IMR-90 (cell line): ENCODE results near the gene CTBP2. TPM values are rescaled to one million over a fixed set of nuclear protein-coding genes. Genes with fewer than 3 reads are reported as not detected.
A peak's percentile ranks its signal among the peaks of the same experiment; 100 is the strongest.

Experiments used
- ATAC-seq: fragments of 200-7000 bp; cut with Tn5 transposase; 2 replicates; pipeline ENCODE4 v1.9.1; 2020; ENCODE audit warnings: low read depth, mild to moderate bottlenecking, moderate library complexity
- BruUV-seq: library from RNA; stranded (reverse); fragments of 400-500 nt; replicated peaks from 2 replicates; lab custom pipeline; 2021; lab: Mats Ljungman, UMichigan
- CTCF ChIA-PET: fragments of 300-600 bp; formaldehyde crosslinking; extraction: SDS; loops from one replicate; lab custom pipeline; 2021; ENCODE audit warnings: antibody characterized with exemption; lab: Yijun Ruan, JAX
- POLR2A ChIA-PET: fragments of 300-600 bp; sonication (Branson Sonifier 250); formaldehyde crosslinking; loops from one replicate; lab custom pipeline; 2022; ENCODE audit warnings: antibody characterized with exemption; ENCODE audit not compliant: unreplicated experiment; lab: Charles Lee
- DNase-seq: peaks from one replicate; pipeline ENCODE4 v3.0.0; 2013
- H2AFZ ChIP-seq: replicated peaks from 2 replicates; pipeline ENCODE3; 2013; ENCODE audit warnings: low read length, mild to moderate bottlenecking; ENCODE audit not compliant: poor library complexity
- H2AK5ac ChIP-seq: 2 replicates; pipeline ENCODE4 v1.6.1; 2013; ENCODE audit warnings: low read depth, low read length, inconsistent platforms
- H2AK9ac ChIP-seq: replicated peaks from 2 replicates; pipeline ENCODE3; 2013; ENCODE audit warnings: mild to moderate bottlenecking, low read depth, low read length, moderate library complexity; ENCODE audit not compliant: poor library complexity
- H2BK120ac ChIP-seq: 2 replicates; pipeline ENCODE4 v1.6.1; 2013; ENCODE audit warnings: low read depth, low read length, inconsistent platforms
- H2BK15ac ChIP-seq: 3 replicates; pipeline ENCODE4 v1.6.1; 2013; ENCODE audit warnings: low read depth, low read length, inconsistent platforms
- H2BK20ac ChIP-seq: 2 replicates; pipeline ENCODE4 v1.6.1; 2013; ENCODE audit warnings: low read depth, mild to moderate bottlenecking, inconsistent platforms, low read length, moderate library complexity
- H2BK5ac ChIP-seq: 2 replicates; pipeline ENCODE4 v1.6.1; 2013; ENCODE audit warnings: mild to moderate bottlenecking, low read depth, low read length, inconsistent platforms; ENCODE audit not compliant: poor library complexity, severe bottlenecking
- H3K14ac ChIP-seq: replicated peaks from 2 replicates; pipeline ENCODE4 v1.6.1; 2013; ENCODE audit warnings: low read depth, low read length, inconsistent platforms
- H3K18ac ChIP-seq: 2 replicates; pipeline ENCODE4 v1.6.1; 2013; ENCODE audit warnings: low read depth, low read length, control low read depth
- H3K23ac ChIP-seq: 2 replicates; pipeline ENCODE4 v1.6.1; 2013; ENCODE audit warnings: low read depth, low read length, inconsistent platforms
- H3K27ac ChIP-seq: 2 replicates; pipeline ENCODE4 v1.5.1; 2013; ENCODE audit warnings: mild to moderate bottlenecking, control low read depth, low read length; ENCODE audit not compliant: insufficient read depth
- H3K27me3 ChIP-seq: 2 replicates; pipeline ENCODE4 v1.6.1; 2013; ENCODE audit warnings: low read length; ENCODE audit not compliant: control insufficient read depth, insufficient read depth
- H3K36me3 ChIP-seq: 2 replicates; pipeline ENCODE4 v1.6.1; 2013; ENCODE audit warnings: low read length, mixed read lengths; ENCODE audit not compliant: control insufficient read depth, insufficient read depth
- H3K4ac ChIP-seq: 2 replicates; pipeline ENCODE4 v1.6.1; 2013; ENCODE audit warnings: low read depth, low read length, inconsistent platforms
- H3K4me1 ChIP-seq: 2 replicates; pipeline ENCODE4 v1.6.1; 2013; ENCODE audit warnings: low read length, mixed read lengths; ENCODE audit not compliant: control insufficient read depth, insufficient read depth
- H3K4me2 ChIP-seq: 2 replicates; pipeline ENCODE4 v1.6.1; 2013; ENCODE audit warnings: low read depth, mild to moderate bottlenecking, control low read depth, low read length, moderate library complexity
- H3K4me3 ChIP-seq: 2 replicates; pipeline ENCODE4 v1.5.1; 2013; ENCODE audit warnings: low read depth, mild to moderate bottlenecking, control low read depth, low read length, moderate library complexity; ENCODE audit not compliant: insufficient read depth
- H3K56ac ChIP-seq: 2 replicates; pipeline ENCODE4 v1.6.1; 2013; ENCODE audit warnings: low read length, inconsistent platforms; ENCODE audit not compliant: insufficient read depth; ENCODE audit errors: extremely low read depth
- H3K79me1 ChIP-seq, 2 experiments: 2 replicates each; pipeline ENCODE4 v1.6.1; 2013; ENCODE audit warnings: low read length in 2 of 2, inconsistent platforms in 1 of 2, low read depth in 1 of 2
- H3K9ac ChIP-seq: 2 replicates; pipeline ENCODE4 v1.6.1; 2013; ENCODE audit warnings: low read depth, low read length, control low read depth
- H3K9me1 ChIP-seq: 2 replicates; pipeline ENCODE4 v1.6.1; 2013; ENCODE audit warnings: low read length, inconsistent platforms; ENCODE audit not compliant: insufficient read depth
- H3K9me3 ChIP-seq: 2 replicates; pipeline ENCODE4 v1.6.1; 2013; ENCODE audit warnings: low read length; ENCODE audit not compliant: control insufficient read depth, insufficient read depth
- H4K20me1 ChIP-seq: 2 replicates; pipeline ENCODE4 v1.6.1; 2013; ENCODE audit warnings: low read length, inconsistent platforms; ENCODE audit not compliant: insufficient read depth
- H4K5ac ChIP-seq: 2 replicates; pipeline ENCODE4 v1.6.1; 2013; ENCODE audit warnings: mild to moderate bottlenecking, low read depth, low read length, control low read depth
- H4K8ac ChIP-seq, 2 experiments: 2 replicates each; pipeline ENCODE4 v1.6.1; 2013; ENCODE audit warnings: low read depth in 2 of 2, low read length in 2 of 2, control low read depth in 1 of 2, inconsistent platforms in 1 of 2
- H4K91ac ChIP-seq: 2 replicates; pipeline ENCODE4 v1.6.1; 2013; ENCODE audit warnings: low read depth, low read length, inconsistent platforms; ENCODE audit not compliant: insufficient read depth
- CEBPB ChIP-seq: IDR thresholded peaks from 2 replicates; pipeline ENCODE4 v1.6.1; 2012; ENCODE audit warnings: low read depth, low read length, improper control_type of control experiment
- MAZ ChIP-seq: IDR thresholded peaks from 2 replicates; pipeline ENCODE4 v1.6.1; 2012; ENCODE audit warnings: low read depth, mild to moderate bottlenecking, low read length, improper control_type of control experiment, moderate library complexity, borderline replicate concordance
- WGBS, 2 experiments: methylation state at CpG; one replicate each; pipeline versions ENCODE4 v1.1.5 to v1.1.7; 2013; ENCODE audit warnings: missing lambda C conversion rate in 2 of 2; ENCODE audit not compliant: insufficient read length in 1 of 2; ENCODE audit errors: extremely low coverage in 2 of 2; 5-methylcytosine and 5-hydroxymethylcytosine counted together
- dilution Hi-C: fragments of 300-500 bp; cut with HindIII; formaldehyde crosslinking; loops from one replicate; pipeline ENCODE4 v1.14.3; 2018; ENCODE audit warnings: low sequenced_read_pairs; ENCODE audit not compliant: unreplicated experiment
- in situ Hi-C: fragments of 300-500 bp; cut with MboI; formaldehyde crosslinking; loops from 3 replicates; pipeline ENCODE4 v1.14.3; 2019; ENCODE audit warnings: low sequenced_read_pairs, inconsistent platforms, mixed read lengths
- intact Hi-C: fragments of 100-400 bp; cut with micrococcal nuclease; formaldehyde crosslinking; loops from 2 replicates; pipeline ENCODE4 v1.10.0; 2022
- microRNA-seq, 2 experiments: library from miRNA; stranded (forward) in 1 of 2; unstranded in 1 of 2; fragments of 10-50 nt in 1 of 2; fragments of <30 nt in 1 of 2; gene quantifications in 1 of 2; microRNA quantifications in 1 of 2; one replicate each; pipeline versions ENCODE3 to v1.1.0; 2013 to 2020; ENCODE audit not compliant: insufficient read depth in 1 of 2, insufficient read length in 1 of 2, unreplicated experiment in 1 of 2
- polyA plus RNA-seq, 3 experiments: library from polyadenylated mRNA; depleted of rRNA; stranded (reverse); fragments of >200 nt; gene quantifications; 2 replicates each; pipeline ENCODE4 v1.2.3, GENCODE V29; 2012; ENCODE audit warnings: low replicate concordance in 1 of 3
- small RNA-seq, 5 experiments: library from RNA; depleted of rRNA; stranded (forward); fragments of <200 nt; gene quantifications; one replicate each; pipeline ENCODE3, GENCODE V24; 2012
- total RNA-seq: library from RNA; depleted of rRNA; stranded (reverse); fragments of >200 nt; gene quantifications from 2 replicates; pipeline ENCODE4 v1.2.3, GENCODE V29; 2012; rRNA removed

Gene CTBP2
- total and polyA plus RNA-seq, 2 of the 4 experiments (the other 2 are of a cell fraction), result 81.0 to 86.6 TPM

- POLR2A ChIA-PET, result no interaction called here
- Histone ChIP-seq H2AK5ac (no peak overlapping the region), H3K4me2 (peak overlapping the region; percentile 51; the same call in 1 of the 2 replicates), H2BK15ac (no peak overlapping the region), H3K18ac (no peak overlapping the region), H3K4ac (no peak overlapping the region), H2AFZ (no peak overlapping the region), H3K4me1 (peaks cover 8% of the 10 kb centered on the region), H2BK120ac (no peak overlapping the region), H3K14ac (0 out of 2 replicates have a peak overlapping the region, but pooled peaks have one; percentile 1), H3K36me3 (peaks cover 2% of the 10 kb centered on the region), H2AK9ac (no peak overlapping the region), H2BK20ac (no peak overlapping the region), H3K27me3 (no peaks in the 10 kb centered on the region), H3K79me1 (peaks cover 14 to 59% of the 10 kb centered on the region in 2 experiments), H3K9ac (no peak overlapping the region), H2BK5ac (peak overlapping the region; percentile 28), H3K27ac (no peak overlapping the region), H3K9me1 (peaks cover 8% of the 10 kb centered on the region), H4K20me1 (peaks cover 84% of the 10 kb centered on the region), H3K23ac (no peak overlapping the region), H3K56ac (no peak overlapping the region), H3K4me3 (no peak overlapping the region), H4K8ac (0 out of 4 replicates have a peak overlapping the region, but pooled peaks of 1 of the 2 experiments have one; percentile 48), H4K91ac (no peak overlapping the region), H3K9me3 (no peaks in the 10 kb centered on the region), H4K5ac (no peak overlapping the region)
- ATAC-seq (peak; percentile 51; the same call in 1 of the 2 replicates), DNase-seq (peak; percentile 73)
- dilution Hi-C loops (no loop called here), intact Hi-C loops (no loop called here), in situ Hi-C loops (no loop called here)
- BruUV-seq, result no TSS peak
- CTCF ChIA-PET, result interaction anchor here (1.1 kb wide), 1 partner anchor 10 kb away, joined by 4 read pairs; no protein-coding TSS in a partner anchor
- no CpG with 5 or more reads among the region's 2 CpGs for WGBS, 2 experiments
- TF ChIP-seq CEBPB (peak; percentile 8; the same call in 1 of the 2 replicates), MAZ (no peak)
Measured at GRCh38 chr10:124935946-124936345, 224.4 kb downstream of the CTBP2 start.

Small RNAs within 50 kb of the gene (microRNA-seq; reads per million reads assigned to microRNA genes)
- gene MIR4296 (ENCODE audit: insufficient read depth in 1 of 2, insufficient read length in 1 of 2, unreplicated experiment in 1 of 2), result 0 reads per million in 2 experiments
- gene MRPS21P6 (ENCODE audit: insufficient read depth, insufficient read length), result not detected

Small RNAs within 50 kb of the gene (small RNA-seq; reads per million reads assigned to genes)
- gene MIR4296 (0 reads per million in 5 experiments), gene MRPS21P6 (0 reads per million in 5 experiments)

Other genes starting within 250 kb of the CTBP2 start
- 24.7 and 30.3 TPM in 2 replicates for gene ZRANB1, start 218.4 kb downstream of the CTBP2 start, total RNA-seq
- 9.1 and 11.2 TPM in 2 replicates for gene ZRANB1, start 218.4 kb downstream of the CTBP2 start, polyA plus RNA-seq (2012; rRNA removed)